GM21529 (cell line): Measurements from ENCODE around the gene TRA2A.

Source experiments
- ATAC-seq: cut with Tn5 transposase; IDR thresholded peaks from one replicate; pipeline ENCODE4 v1.9.1; 2021; ENCODE audit not compliant: unreplicated experiment

Gene TRA2A

GRCh38 chr7:23471106-23471859 is 60.5 kb downstream of the TRA2A start:
- ATAC-seq = peak; percentile 21

DNA sequence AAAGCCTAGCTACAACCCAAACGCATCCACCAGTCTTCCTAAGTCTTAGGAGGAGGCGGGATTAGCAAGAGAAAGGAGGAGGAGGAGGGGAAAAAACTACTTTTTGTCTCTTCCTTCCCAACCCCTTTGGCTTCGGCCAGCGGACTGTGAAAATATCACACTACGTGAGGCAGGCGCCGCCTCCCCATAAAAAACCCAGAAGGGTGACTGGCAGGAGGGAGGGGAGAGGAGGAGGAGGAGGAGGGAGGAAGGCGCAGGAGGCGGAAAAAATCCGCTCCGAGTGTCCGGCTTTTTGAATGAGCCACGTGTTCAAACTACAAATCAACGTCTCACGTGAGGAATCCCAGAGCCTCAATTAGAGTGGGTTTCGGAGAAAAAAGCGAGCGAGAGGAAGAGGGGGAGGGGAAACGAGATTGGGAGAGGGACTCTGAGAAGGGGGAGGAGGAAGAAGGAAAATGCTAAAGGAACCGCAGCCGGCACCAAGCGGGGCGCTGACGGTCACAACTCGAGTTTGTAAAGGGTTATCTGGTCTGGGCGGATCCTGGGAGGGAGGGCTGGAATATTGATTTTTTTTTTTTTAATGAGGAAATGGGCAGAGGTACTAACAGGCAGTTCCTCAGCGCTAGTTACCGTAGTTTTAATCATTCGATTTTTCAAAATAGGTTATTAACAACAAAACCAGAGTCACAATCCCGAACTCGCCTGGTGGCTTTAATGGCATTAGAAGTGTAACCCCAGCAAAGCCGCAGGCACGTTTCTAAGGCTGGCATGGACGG is 61.3 kb downstream of the TRA2A start, which contains the start of gene IGF2BP3:
Gene IGF2BP3 (minus strand): TSS at position 162 of the 776 bp plus-strand sequence. CDS start 381 bp downstream, outside the sequence.
- ATAC-seq = peak; percentile 21

GRCh38 chr7:23469961-23470250 is 61.9 kb downstream of the TRA2A start:
- no peak for ATAC-seq

DNA sequence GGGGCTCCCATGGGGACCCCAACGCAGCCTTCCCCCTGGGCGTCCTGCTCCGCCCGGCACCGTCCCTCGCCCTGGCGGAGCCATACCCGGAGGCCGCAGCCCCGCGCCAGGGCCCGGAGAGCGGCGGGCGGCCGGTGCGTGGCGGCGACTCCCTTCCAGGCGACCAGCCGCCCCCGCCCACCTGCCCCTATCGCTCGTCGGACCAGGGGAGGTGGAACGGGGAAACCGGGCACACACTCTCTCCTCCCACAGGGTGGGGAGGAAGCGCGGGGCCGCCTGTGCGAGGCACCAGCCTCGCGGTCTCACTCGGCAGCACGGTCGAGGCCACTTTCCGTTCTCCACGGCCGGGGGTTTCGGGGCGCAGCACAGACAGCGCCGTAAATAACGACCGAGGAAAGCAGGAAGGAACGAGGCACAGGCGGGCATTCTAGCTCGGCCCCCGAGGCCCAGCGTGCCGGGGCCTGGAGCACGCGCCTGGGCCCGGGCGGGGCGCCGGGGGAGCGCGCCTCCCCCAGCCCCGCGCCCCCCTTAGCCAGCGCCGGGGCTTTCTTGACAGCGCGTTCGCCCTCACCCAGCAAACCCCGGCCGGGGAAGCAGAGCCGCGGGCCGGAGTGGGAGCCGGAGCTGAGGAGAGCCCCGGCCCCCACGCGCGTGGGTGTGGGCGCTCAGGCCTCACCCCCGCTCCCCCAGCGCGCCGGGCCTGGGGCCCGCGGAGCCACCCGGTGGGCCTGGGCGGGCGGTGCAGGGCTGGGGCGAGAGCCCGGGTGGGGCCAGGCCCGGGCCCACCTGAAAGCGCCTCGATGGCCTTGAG is 62.4 kb downstream of the TRA2A start:
- no peak for ATAC-seq

DNA sequence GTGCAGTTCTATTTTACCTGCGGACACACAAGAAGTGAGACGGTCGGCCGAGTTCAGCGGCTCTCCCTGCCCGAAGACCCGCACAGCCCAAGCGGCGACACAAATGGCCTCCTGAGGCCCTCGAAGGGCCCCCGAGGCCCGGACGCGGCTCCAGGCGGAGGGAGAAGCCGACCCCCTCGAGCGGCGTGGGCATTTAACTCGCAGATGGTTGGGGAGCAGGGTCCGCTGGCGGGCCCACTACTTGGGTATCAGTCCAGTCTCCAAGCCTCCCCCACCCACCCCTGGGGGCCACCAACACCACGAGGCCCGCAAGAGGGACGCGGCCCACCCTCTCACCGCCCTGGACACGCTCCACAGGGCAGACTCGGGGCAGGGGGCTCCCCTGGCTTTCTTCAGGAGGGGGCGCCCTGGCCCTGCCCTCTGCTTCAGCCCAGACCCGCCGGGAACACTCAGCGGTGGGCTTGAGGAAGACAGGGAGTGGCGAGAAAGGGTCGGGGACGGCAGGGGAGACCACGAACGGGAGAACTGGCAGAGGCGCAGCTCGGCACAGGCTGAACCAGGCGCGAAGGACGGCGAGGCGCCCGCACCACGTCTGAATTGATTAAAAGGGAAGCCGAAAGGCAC is 63.1 kb downstream of the TRA2A start:
- ATAC-seq = no peak

- no peak for ATAC-seq
Observed at GRCh38 chr7:23467806-23468525, 63.8 kb downstream of the TRA2A start.

GRCh38 chr7:23467291-23467805 is 64.4 kb downstream of the TRA2A start:
- no peak for ATAC-seq

GRCh38 chr7:23462846-23463245 is 68.9 kb downstream of the TRA2A start:
- ATAC-seq = no peak

DNA sequence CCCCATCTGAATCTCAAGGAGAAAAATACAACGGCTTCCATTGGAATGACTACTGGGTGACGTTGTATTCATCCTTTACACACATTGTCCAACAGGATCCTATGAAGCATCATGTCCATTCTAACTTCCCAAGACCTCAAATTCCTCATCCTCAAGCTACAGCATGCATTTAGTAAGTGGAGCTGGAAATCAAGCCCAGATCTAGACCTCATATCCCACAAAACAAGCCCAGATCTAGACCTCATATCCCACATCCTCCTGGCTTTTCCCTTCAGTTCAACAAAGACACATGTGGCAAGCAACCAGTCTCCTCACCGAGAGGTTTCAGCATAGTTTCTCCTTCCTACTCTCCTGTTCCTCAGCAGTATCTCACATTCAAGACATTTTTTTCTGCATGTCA is 73.7 kb downstream of the TRA2A start:
- ATAC-seq = no peak

- no peak for ATAC-seq
Observed at GRCh38 chr7:23456093-23456492, 75.7 kb downstream of the TRA2A start.

DNA sequence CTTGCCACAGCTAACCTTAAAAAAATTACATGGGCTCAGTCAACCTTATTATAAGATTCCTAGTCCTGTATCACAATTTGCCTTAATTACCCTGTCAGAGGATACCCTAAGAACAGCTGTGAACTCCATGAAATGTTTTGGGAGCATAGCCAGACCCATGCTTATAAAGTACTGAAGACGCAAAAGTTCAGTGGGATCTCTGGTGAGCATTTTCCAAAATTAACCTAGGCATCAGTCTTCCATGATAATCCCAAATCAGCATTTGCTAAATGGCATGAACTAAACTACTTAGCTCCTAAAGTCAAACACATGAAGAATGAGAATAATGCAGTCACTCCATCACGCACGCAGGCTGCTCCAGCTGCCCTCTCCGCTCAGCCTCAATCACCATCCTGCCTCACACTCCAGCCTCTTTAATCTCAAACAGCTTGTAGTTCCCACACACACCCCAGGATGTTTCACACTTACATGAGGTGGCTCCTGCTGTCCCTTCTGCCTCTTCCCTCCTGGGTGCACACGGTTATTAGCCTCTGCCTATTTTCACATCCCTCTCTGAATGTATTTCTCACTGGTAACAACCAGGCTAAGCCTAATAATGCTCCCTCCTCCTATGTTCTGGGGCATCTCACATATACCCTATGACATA is 76.8 kb downstream of the TRA2A start:
- no peak for ATAC-seq
